Right lobe of liver (tissue), 4 donors: Measurements from ENCODE around the gene ACP7.

Experiments
- CTCF ChIP-seq, 4 donors: fragments of 200-600 bp in 3 of 4; fragments of 450-650 bp in 1 of 4; IDR thresholded peaks; one replicate each; pipeline versions ENCODE4 v1.5.1 to v1.8.0; 2016 to 2022; ENCODE audit warnings: antibody characterized with exemption in 4 of 4, mild to moderate bottlenecking in 2 of 4
- POLR2A ChIP-seq: fragments of 450-650 bp; IDR thresholded peaks from one replicate; pipeline ENCODE4 v1.6.1; 2017; ENCODE audit warnings: antibody characterized with exemption, mild to moderate bottlenecking
- donor health status: DM: no; HTN: no; CAD: no.
- donor health status: DM: no; HTN: no; CAD: no.
- donor health status: DM: no; HTN: yes; CAD: no.

GRCh38 chr19:39139971-39140453 lies 55.8 kb downstream of the ACP7 start:
- TF ChIP-seq CTCF (IDR thresholded peaks at IDR 0.05) (no peak), POLR2A (no peak)
